SJCRH30 (cell line): ENCODE data around the gene MYMK. TPM values are rescaled to one million over a fixed set of nuclear protein-coding genes. Genes with fewer than 3 reads are reported as not detected.

Experiments used
- DNase-seq, 2 experiments: peaks; one replicate each; pipeline ENCODE4 v3.0.0-alpha.2; 2015 to 2020
- H3K27ac ChIP-seq: fragments of 250-450 bp; sonication (Bioruptor Pico); 2 replicates; pipeline ENCODE4 v1.5.1; 2020; ENCODE audit warnings: mild to moderate bottlenecking, moderate library complexity
- H3K27me3 ChIP-seq: fragments of 250-450 bp; sonication (Bioruptor Pico); 2 replicates; pipeline ENCODE4 v1.5.1; 2020; ENCODE audit warnings: mild to moderate bottlenecking, moderate library complexity
- H3K36me3 ChIP-seq: fragments of 250-450 bp; sonication (Bioruptor Pico); 2 replicates; pipeline ENCODE4 v1.5.1; 2020; ENCODE audit warnings: mild to moderate bottlenecking, moderate library complexity
- H3K4me1 ChIP-seq: fragments of 250-450 bp; sonication (Bioruptor Pico); 2 replicates; pipeline ENCODE4 v1.5.1; 2020; ENCODE audit warnings: mild to moderate bottlenecking, moderate library complexity
- H3K4me3 ChIP-seq: fragments of 250-450 bp; sonication (Bioruptor Pico); 2 replicates; pipeline ENCODE4 v1.5.1; 2020; ENCODE audit warnings: mild to moderate bottlenecking, moderate library complexity
- H3K9me3 ChIP-seq: fragments of 250-450 bp; sonication (Bioruptor Pico); replicated peaks from 2 replicates; pipeline ENCODE4 v1.5.1; 2020; ENCODE audit warnings: mild to moderate bottlenecking, moderate library complexity
- total RNA-seq: library from RNA; depleted of rRNA; stranded (reverse); fragments of >200 nt; shearing (Covaris generic); gene quantifications from 2 replicates; pipeline ENCODE4 v1.2.3, GENCODE V29; 2014

The MYMK gene
- total RNA-seq, 1 experiment from 2014 or later: 2.0 TPM

DNA sequence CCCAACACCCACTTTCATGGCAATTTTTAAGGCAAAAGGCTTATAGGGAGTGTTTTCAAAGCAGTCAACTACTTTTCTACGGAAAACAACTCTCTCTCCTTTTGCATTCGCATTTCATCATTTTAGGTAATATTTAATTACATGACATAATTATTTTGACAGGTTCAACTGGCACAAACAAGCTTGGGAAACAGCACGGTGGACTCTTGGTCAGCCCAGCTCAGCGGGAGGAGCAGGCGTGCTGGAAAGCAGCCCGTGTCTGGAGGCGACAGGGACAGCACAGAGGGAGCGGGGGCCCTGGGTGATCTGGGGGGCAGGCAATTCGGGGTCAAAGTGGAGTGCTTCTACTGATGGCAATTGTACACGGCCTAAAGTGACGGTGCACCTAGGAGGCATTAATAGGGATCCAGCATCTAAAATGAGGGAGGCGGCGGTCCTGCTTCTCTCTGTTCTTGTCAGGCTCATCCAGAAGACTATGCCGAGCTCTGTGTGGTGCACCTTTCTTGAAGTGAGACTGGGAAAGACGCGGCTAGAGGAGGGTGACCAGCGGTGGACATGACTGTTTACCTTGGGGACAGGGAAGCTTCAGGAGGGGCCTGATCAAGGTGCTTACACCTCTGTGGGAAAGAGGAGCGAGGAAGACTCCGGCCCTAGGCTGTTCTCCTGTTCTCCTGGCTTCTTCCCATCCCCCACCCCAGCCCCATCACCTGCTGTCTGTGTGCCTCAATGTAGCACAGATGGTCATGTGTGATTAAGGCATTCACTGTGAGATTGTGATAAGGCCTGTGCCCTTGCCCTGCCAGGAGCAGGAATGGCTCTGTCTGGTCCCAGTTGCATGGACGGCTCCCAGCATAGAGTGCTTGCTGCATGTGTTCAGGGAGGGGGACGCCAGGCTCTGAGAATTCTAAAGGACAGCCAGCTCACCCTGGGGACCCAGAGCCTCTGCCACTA lies 3.4 kb downstream of the MYMK start:
- no peaks in the 10 kb centered on the region for H3K27me3 ChIP-seq
- H3K4me3 ChIP-seq: no peak overlapping the region

DNA sequence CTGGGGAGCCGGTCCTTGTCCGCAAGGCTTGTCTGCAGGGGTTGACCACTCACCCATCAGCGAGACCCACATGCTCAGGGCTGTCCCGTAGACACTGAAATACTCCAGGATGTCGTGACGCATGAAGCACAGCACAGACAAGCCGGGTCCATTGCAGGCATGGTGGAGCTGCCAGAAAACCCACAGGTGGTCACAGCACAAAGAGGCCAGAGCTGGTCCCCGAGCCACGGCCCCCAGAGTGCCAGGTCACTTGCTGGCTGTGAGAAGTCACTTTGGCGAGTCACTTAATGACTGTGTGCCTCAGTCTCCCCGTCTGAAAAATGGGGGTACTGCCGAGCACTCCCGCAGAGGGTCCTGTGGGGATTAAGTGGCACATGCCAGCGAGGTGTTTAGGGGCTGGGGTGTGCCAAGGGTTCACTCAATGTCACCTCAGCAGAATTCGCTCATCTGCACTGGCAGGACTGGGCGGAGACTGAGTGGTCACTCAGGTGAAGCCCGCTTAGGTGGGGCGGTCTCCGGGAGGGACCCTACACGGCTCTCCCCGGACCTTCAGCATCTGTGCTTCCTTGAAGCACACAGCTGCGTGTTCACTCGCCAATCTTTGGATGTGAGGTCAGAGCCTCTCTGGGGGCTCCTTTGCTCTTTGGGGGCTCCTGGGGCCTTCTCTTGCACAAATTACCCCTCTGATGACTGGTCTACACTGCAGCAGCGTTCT lies 4.5 kb downstream of the MYMK start:
- Histone ChIP-seq H3K4me1 (peaks cover 33% of the 10 kb centered on the region), H3K9me3 (no peaks in the 10 kb centered on the region), H3K4me3 (no peak overlapping the region), H3K27me3 (0 out of 2 replicates have a peak, but pooled peaks cover 3% of the 10 kb centered on the region), H3K36me3 (no peaks in the 10 kb centered on the region), H3K27ac (no peak overlapping the region)
- no peak for DNase-seq

More for the DNA sequence above, 3.4 kb downstream of the MYMK start:
- no peaks in the 10 kb centered on the region for H3K9me3 ChIP-seq
- H3K27ac ChIP-seq: peak overlapping the region; percentile 59; the same call in 1 of the 2 replicates
- no peaks in the 10 kb centered on the region for H3K36me3 ChIP-seq
- peaks cover 37% of the 10 kb centered on the region for H3K4me1 ChIP-seq
- no peak for DNase-seq

DNA sequence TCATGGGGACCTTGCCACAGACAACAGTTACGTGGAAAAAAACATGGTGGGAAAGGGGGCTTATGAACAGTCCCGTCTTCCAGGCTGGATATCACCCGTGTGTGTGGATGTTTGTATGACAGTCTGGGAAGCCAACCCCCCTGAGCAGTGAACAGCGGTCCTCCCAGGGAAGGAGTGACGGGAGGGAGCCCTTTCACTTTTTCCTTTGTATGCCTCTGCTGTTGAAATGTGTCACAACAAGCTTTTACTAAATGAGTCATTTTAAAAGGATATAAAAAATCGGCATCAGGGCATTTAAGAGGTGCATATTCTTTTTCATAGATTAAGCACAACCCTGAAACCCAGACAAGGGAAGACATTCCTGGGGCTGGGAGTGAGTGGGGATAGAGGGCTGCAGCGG lies 5.1 kb downstream of the MYMK start:
- Histone ChIP-seq H3K4me1 (peaks cover 30% of the 10 kb centered on the region), H3K27me3 (0 out of 2 replicates have a peak, but pooled peaks cover 6% of the 10 kb centered on the region), H3K9me3 (no peaks in the 10 kb centered on the region), H3K27ac (no peak overlapping the region), H3K4me3 (no peak overlapping the region), H3K36me3 (no peaks in the 10 kb centered on the region)
- no peak for DNase-seq

DNA sequence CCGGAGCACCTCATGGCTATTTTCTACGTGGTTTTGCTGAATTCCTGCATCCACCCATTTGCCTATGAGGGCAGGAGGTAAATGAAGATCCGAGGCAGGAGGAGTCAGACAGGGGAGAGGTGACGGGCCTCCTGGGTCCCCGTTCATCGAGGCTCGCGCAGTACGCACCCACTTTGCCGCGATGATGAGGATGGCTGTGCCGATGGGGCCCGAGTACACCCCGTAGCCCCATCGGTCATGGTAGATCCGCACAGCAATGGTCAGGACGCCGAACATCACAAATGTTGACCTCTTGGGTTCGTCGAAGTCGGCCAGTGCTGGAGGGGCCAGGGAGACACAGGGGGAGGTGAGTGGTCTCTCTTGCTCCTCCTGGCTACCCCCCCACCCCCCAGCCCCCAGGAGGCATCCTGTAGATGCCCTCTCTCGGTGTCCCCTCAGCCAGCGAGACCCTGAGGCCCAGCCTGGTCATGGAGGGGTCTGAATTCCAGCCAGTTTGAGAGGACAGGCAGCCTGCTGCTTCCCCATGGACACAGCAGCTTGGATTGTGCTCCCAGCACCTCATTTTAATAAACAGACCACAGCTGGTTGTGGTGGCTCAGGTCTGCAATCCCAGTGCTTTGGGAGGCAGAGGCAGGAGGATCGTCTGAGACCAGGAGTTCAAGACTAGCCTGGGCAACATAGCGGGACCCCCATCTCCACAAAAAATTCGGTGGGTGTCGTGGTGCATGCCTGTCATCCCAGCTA lies 5.9 kb downstream of the MYMK start:
- no peaks in the 10 kb centered on the region for H3K36me3 ChIP-seq
- no peak for DNase-seq
- H3K4me3 ChIP-seq: no peak overlapping the region
- H3K27me3 ChIP-seq: 0 out of 2 replicates have a peak, but pooled peaks cover 6% of the 10 kb centered on the region
- H3K9me3 ChIP-seq: no peaks in the 10 kb centered on the region
- H3K27ac ChIP-seq: no peak overlapping the region
- H3K4me1 ChIP-seq: peaks cover 30% of the 10 kb centered on the region

DNA sequence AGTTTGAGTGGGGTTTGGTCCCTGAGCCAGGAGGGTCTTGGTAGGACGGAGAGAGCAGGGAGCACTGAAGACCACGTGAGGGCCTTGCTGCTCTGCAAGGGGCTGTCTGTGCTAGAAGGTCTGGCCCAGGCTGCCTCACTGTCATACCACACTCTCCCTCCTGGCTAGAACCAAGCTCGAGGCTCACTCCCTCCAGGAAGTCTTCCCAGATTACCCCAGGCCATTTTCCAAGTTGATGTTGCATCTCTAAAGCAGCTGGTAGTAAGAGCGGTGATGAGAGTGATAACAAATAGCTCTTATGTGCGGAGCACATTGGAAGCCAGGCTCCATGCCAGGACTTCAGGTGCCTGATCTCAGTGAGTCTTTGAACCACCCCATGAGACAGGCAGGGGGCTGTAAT lies 6.6 kb downstream of the MYMK start:
- Histone ChIP-seq H3K4me1 (peaks cover 23% of the 10 kb centered on the region), H3K4me3 (no peak overlapping the region), H3K27ac (no peak overlapping the region), H3K9me3 (no peaks in the 10 kb centered on the region), H3K36me3 (no peaks in the 10 kb centered on the region), H3K27me3 (peaks cover 6% of the 10 kb centered on the region; the same call in 1 of the 2 replicates)
- no peak for DNase-seq

DNA sequence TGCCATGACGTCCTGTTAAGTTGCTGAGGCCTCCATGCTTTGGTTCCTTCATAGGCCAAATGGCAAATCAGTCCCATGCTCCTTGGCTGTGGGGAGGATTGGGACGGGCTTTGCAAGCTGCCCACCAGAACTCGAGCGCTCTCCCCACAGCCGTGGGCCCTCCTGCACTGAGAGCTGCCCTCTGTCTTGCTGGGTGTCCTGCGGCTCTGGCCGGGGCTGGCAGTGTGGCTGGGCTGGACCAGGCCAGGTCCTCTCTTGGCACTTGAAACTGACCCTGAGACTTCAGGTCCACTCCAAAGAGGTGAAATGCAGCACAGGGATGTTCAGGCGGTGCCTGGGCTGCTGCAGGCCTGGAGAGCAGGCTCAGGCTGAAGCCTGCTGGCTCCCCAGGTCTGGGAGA lies 7.0 kb downstream of the MYMK start:
- no peak for DNase-seq
- peaks cover 6% of the 10 kb centered on the region; the same call in 1 of the 2 replicates for H3K27me3 ChIP-seq
- no peak overlapping the region for H3K27ac ChIP-seq
- no peaks in the 10 kb centered on the region for H3K36me3 ChIP-seq
- H3K4me1 ChIP-seq: peaks cover 19% of the 10 kb centered on the region
- H3K4me3 ChIP-seq: no peak overlapping the region
- no peaks in the 10 kb centered on the region for H3K9me3 ChIP-seq

DNA sequence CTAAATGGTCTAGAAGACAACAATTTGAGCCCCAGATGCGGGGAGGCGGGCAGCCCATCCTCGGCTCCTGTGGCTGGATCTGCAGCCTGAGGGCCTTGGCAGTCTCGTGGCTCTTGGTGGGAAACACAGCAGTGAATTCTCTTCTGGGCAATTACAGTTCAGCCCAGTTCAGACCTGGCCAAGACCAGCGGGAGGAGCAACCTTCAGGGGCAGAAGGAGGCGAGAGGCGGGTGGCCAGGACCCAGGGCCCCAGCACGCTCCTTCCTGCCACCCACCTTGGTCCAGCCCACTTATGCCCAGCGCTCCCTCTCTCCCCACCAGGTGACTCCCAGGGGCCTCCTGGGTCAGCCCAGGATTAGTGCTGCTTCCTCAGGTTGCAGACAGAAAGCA lies 7.8 kb downstream of the MYMK start:
- peaks cover 6% of the 10 kb centered on the region; the same call in 1 of the 2 replicates for H3K27me3 ChIP-seq

DNA sequence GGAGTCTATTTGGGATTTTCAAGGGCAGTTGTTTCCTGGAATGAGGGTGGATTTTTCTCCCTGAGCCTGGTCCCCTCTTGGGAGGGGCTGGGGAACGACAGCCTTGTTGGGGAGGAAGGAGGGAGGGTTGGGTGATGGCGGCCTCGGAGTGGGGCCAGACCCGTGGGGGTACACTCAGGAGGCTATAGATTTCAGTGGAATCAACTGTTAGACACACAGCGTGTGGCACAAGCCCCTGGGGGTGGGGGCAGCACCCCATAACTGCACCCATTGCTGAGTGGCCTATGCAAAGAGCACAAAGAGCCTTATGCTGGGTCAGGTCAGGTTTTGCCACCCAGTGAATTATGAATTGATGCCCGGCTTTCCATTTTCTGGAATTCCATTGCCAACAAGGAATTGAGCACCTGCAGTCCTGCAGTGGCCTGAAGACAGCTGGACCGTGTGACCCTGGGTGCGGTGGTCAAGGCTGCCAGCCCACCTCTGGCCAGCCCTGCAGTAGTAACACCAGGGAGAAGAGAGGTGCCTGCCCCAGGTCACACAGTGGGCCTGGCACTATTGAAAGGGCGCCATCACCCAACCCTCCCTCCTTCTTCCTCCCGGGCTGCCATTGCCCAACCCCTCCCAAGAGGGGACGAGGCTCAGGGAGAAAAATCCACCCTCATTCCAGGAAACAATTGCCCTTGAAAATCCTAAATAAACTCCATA lies 8.4 kb downstream of the MYMK start:
- peaks cover 5% of the 10 kb centered on the region for H3K4me1 ChIP-seq
- H3K27me3 ChIP-seq: peaks cover 6% of the 10 kb centered on the region; the same call in 1 of the 2 replicates
- H3K4me3 ChIP-seq: no peak overlapping the region
- H3K9me3 ChIP-seq: no peaks in the 10 kb centered on the region
- no peak overlapping the region for H3K27ac ChIP-seq
- H3K36me3 ChIP-seq: no peaks in the 10 kb centered on the region
- DNase-seq: no peak

More for the DNA sequence above, 7.8 kb downstream of the MYMK start:
- Histone ChIP-seq H3K27ac (no peak overlapping the region), H3K9me3 (no peaks in the 10 kb centered on the region), H3K4me1 (peaks cover 11% of the 10 kb centered on the region), H3K4me3 (no peak overlapping the region), H3K36me3 (no peaks in the 10 kb centered on the region)
- DNase-seq: no peak

DNA sequence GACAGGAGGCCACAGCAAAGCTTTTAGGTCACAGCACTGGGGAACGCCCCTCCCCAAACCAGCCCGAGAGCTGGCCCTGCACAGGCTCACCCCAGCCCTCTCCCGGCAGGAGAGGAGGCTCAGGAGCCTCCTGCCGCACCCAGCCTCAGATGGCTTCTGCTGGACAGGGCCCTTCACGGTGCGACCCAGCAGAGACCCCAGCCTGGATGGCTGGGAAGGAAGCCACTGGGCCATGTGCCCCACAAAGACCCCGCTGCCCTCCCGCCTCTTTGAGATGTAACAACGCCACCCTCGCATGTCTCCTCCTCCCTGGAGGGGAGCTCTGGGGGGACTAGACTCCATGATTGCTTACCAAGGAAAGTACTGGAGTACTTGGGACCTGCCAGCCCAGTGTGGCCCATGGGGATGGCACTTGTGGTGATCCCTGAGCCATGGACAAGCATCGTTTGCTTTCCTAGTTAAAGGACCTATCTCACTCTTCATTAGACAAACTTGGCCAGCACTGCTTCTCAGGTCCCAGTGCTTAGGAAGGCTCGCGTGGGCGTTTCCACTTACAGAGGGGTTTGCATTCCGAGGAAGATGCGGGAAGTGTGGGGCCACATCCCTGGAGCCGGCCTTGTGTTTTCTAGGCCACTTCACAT lies 9.0 kb downstream of the MYMK start:
- no peak overlapping the region for H3K4me3 ChIP-seq
- no peaks in the 10 kb centered on the region for H3K36me3 ChIP-seq
- DNase-seq: no peak
- H3K27ac ChIP-seq: no peak overlapping the region
- H3K4me1 ChIP-seq: peaks cover 5% of the 10 kb centered on the region; the same call in 1 of the 2 replicates
- no peaks in the 10 kb centered on the region for H3K9me3 ChIP-seq
- peaks cover 6% of the 10 kb centered on the region; the same call in 1 of the 2 replicates for H3K27me3 ChIP-seq

DNA sequence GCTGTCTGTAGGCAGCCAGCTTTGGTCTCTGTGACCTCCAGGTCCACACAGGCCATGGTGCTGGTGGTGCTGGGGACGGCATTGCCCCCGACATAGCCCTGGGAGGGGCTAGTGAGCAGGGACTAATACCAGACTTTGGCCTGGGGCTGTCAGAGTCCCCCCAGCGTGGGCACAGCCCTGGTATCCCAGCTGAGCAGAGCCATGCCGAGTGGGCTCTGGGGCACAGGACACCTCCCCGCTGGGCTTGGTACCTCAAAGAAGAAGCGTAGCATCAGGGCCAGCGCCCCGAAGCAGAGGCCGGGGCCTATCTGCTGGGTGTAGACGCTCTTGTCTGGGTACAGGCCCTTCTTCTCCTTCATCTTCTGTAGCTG lies 9.5 kb downstream of the MYMK start:
- H3K27me3 ChIP-seq: peaks cover 6% of the 10 kb centered on the region; the same call in 1 of the 2 replicates
- no peak overlapping the region for H3K27ac ChIP-seq
- DNase-seq: no peak
- H3K4me1 ChIP-seq: peaks cover 6% of the 10 kb centered on the region; the same call in 1 of the 2 replicates
- no peak overlapping the region for H3K4me3 ChIP-seq
- H3K9me3 ChIP-seq: no peaks in the 10 kb centered on the region
- H3K36me3 ChIP-seq: no peaks in the 10 kb centered on the region

DNA sequence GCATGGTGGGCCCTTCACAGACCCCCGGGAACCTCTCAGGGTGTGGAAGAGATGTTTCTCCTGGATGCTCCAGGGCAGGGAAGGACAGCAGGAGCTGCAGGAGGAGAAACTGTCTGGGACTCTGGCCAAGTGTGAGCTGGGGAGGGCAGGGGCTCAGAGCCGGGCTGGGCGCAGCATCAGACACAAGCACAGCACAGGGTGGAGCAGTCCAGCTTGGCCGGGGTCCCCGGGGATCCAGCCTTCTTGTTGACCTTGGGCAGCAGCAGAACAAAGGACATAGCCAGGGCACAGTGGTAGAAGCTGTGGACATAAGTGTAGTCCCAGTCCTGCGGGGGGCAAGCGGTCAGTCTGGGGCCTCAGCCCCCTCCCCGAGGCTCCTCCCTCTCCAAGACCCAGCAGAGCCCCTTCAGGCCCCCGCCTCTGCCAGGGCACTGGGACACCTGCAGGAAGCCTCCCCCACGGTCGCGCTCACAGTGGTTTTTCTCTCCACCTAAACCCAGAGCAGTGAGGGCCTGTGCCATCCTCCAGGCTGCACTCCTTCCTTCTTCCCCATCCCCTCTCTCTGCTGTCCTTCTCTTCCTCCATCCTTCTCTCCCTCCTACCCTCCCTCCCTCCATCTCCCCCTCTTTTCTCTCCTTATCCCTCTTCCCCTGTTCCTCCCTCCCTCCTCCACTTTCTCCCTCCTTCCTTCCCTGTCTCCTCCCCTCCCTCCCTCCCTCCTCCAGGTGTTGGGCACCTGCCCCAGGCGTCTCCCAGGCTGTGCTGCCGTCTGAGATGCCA lies 10.1 kb downstream of the MYMK start:
- Histone ChIP-seq H3K4me1 (peaks cover 11% of the 10 kb centered on the region; the same call in 1 of the 2 replicates), H3K36me3 (no peaks in the 10 kb centered on the region), H3K27me3 (peaks cover 6% of the 10 kb centered on the region; the same call in 1 of the 2 replicates), H3K9me3 (no peaks in the 10 kb centered on the region), H3K27ac (no peak overlapping the region), H3K4me3 (no peak overlapping the region)
- peak; percentile 39 to 51 for DNase-seq

DNA sequence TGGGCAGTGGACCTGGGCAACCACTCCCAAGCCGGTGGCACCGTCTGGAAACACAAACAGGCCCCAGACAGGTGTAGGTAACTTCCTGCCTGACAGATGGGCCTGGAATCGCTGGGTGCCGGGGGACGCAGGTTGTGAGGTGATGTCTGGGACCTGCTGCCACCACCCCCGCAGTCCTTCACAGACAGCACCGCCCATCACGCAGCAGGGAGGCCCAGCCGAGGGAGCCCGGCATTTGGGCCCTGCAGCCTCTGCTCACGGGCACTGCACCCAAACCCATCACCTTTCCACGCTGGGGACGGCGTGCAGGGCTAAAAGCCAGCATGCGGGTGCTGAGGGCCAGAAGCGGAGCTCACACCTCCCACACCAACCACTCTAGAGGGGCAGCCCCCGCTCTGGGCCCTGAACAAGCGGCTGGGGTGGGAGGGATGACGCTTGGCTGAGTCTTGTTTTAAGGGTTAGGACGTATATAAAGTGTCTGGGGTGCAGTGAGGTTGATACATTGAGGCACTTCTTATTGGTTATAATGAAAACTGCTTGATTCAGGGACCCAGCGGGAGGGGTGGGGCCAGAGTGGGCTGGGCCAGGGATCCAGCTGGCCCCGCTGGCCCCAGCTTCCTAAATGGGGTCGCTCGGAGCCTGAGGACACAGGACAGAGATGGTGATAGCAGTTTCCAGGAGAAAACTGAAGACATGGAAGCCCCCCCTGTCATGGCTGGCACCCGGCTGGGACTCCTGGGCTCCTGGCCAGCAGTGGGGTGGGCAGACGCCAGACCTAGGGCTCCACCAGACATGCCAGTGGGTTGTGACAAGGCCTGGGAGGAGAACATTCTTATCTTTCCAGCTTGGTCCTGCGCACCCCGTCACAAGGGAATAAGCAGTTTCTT lies 11.3 kb downstream of the MYMK start:
- Histone ChIP-seq H3K4me3 (no peak overlapping the region), H3K36me3 (no peaks in the 10 kb centered on the region), H3K4me1 (peaks cover 18% of the 10 kb centered on the region; the same call in 1 of the 2 replicates), H3K9me3 (no peaks in the 10 kb centered on the region), H3K27me3 (peaks cover 6% of the 10 kb centered on the region; the same call in 1 of the 2 replicates), H3K27ac (no peak overlapping the region)
- DNase-seq: no peak
